B cell (primary cell): ENCODE measurements around the gene SPAAR. TPM values are rescaled to one million over a fixed set of nuclear protein-coding genes. Genes with fewer than 3 reads are reported as not detected.

Source experiments
- ATAC-seq: fragments of 200-7000 bp; cut with Tn5 transposase; one replicate; pipeline ENCODE4 v1.10.0; 2021; ENCODE audit warnings: low read depth, mild to moderate bottlenecking, moderate number of reproducible peaks, moderate library complexity
- CTCF ChIA-PET: fragments of 350-600 bp; sonication (Branson Sonifier 250); formaldehyde crosslinking; loops from one replicate; lab custom pipeline; 2021; ENCODE audit warnings: antibody characterized with exemption, inconsistent platforms; lab: Charles Lee
- POLR2A ChIA-PET: fragments of 350-600 bp; sonication (Branson Sonifier 250); formaldehyde crosslinking; loops from one replicate; lab custom pipeline; 2021; ENCODE audit warnings: antibody characterized with exemption; lab: Charles Lee
- DNase-seq: peaks from one replicate; pipeline ENCODE4 v3.0.0; 2013
- H2AFZ ChIP-seq: 2 replicates; pipeline ENCODE4 v1.6.1; 2012; ENCODE audit warnings: mild to moderate bottlenecking, low read depth, low read length; ENCODE audit not compliant: insufficient read depth, poor library complexity, severe bottlenecking
- H3K27ac ChIP-seq, 2 donors: 1 replicate in 1 of 2; 2 replicates in 1 of 2; pipeline ENCODE4 v1.5.1; 2012 to 2013; ENCODE audit warnings: low read length in 2 of 2, mild to moderate bottlenecking in 2 of 2, moderate library complexity in 1 of 2
- H3K27me3 ChIP-seq, 4 experiments: fragments of 200-600 bp in 1 of 4; sonication (generic) in 1 of 4; replicated peaks in 1 of 4; 1 replicate in 2 of 4; 2 replicates in 2 of 4; pipeline versions ENCODE4 v1.6.1 to v1.7.0; 2013 to 2016; ENCODE audit warnings: low read length in 3 of 4, mild to moderate bottlenecking in 2 of 4, mixed read lengths in 1 of 4, moderate library complexity in 1 of 4; ENCODE audit not compliant: insufficient read depth in 4 of 4, control insufficient read depth in 3 of 4; ENCODE audit errors: control extremely low read depth in 1 of 4
- H3K36me3 ChIP-seq, 2 experiments: replicated peaks in 1 of 2; 1 replicate in 1 of 2; 2 replicates in 1 of 2; pipeline versions ENCODE4 v1.6.1 to v1.7.1; 2013; ENCODE audit warnings: low read length in 1 of 2; ENCODE audit not compliant: insufficient read depth in 2 of 2, control insufficient read depth in 1 of 2; ENCODE audit errors: control extremely low read depth in 1 of 2, extremely low read depth in 1 of 2
- H3K4me1 ChIP-seq, 2 donors: fragments of 200-600 bp in 1 of 2; sonication (generic) in 1 of 2; 1 replicate in 1 of 2; 2 replicates in 1 of 2; pipeline versions ENCODE4 v1.5.1 to v1.6.1; 2013 to 2017; ENCODE audit warnings: low read length in 2 of 2; ENCODE audit not compliant: control insufficient read depth in 2 of 2, insufficient read depth in 2 of 2
- H3K4me2 ChIP-seq: replicated peaks from 2 replicates; pipeline ENCODE3; 2012; ENCODE audit warnings: mild to moderate bottlenecking, low read depth, low read length; ENCODE audit not compliant: poor library complexity, severe bottlenecking
- H3K4me3 ChIP-seq, 5 experiments: fragments of 200-600 bp in 1 of 5; sonication (generic) in 1 of 5; 1 replicate in 3 of 5; 2 replicates in 2 of 5; pipeline versions ENCODE4 v1.5.1 to v1.7.0; 2011 to 2016; ENCODE audit warnings: low read length in 4 of 5, mild to moderate bottlenecking in 4 of 5, low read depth in 2 of 5, control low read depth in 1 of 5, moderate library complexity in 1 of 5; ENCODE audit not compliant: insufficient read depth in 1 of 5; ENCODE audit errors: control extremely low read depth in 1 of 5, extremely low read depth in 1 of 5
- H3K79me2 ChIP-seq: fragments of 200-600 bp; sonication (generic); one replicate; pipeline ENCODE4 v1.6.0; 2016; ENCODE audit warnings: low read length; ENCODE audit not compliant: control insufficient read depth, insufficient read depth
- H3K9ac ChIP-seq: fragments of 200-600 bp; sonication (generic); 2 replicates; pipeline ENCODE4 v1.6.1; 2017; ENCODE audit warnings: mild to moderate bottlenecking, low read length, moderate library complexity
- H3K9me3 ChIP-seq, 3 donors: one replicate each; pipeline versions ENCODE4 v1.6.1 to v1.7.1; 2013; ENCODE audit warnings: low read length in 2 of 3; ENCODE audit not compliant: control insufficient read depth in 2 of 3, insufficient read depth in 1 of 3; ENCODE audit errors: control extremely low read depth in 1 of 3
- H4K20me1 ChIP-seq: 2 replicates; pipeline ENCODE4 v1.6.0; 2012; ENCODE audit warnings: mild to moderate bottlenecking, low read length; ENCODE audit not compliant: insufficient read depth, control insufficient read depth, poor library complexity, severe bottlenecking
- H3K27ac Mint-ChIP-seq: one replicate; pipeline ENCODE4 v1.8.0; 2021; ENCODE audit warnings: mixed read lengths
- H3K27me3 Mint-ChIP-seq: one replicate; pipeline ENCODE4 v1.8.0; 2021; ENCODE audit warnings: mixed read lengths
- H3K4me1 Mint-ChIP-seq: one replicate; pipeline ENCODE4 v1.8.0; 2021; ENCODE audit warnings: mixed read lengths
- H3K4me3 Mint-ChIP-seq: one replicate; pipeline ENCODE4 v1.8.0; 2021; ENCODE audit warnings: mixed read lengths
- H3K9me3 Mint-ChIP-seq: one replicate; pipeline ENCODE4 v1.8.0; 2022; ENCODE audit warnings: mixed read lengths; ENCODE audit not compliant: insufficient read depth
- CTCF ChIP-seq: fragments of 200-600 bp; IDR thresholded peaks from one replicate; pipeline ENCODE4 v1.8.0; 2022; ENCODE audit warnings: antibody characterized with exemption, mild to moderate bottlenecking
- EZH2 ChIP-seq: IDR thresholded peaks from 2 replicates; pipeline ENCODE4 v1.6.1; 2012; ENCODE audit warnings: borderline replicate concordance, low read depth, mild to moderate bottlenecking, moderate library complexity, low read length; ENCODE audit not compliant: insufficient read depth, poor library complexity, severe bottlenecking
- WGBS: methylation state at CpG from one replicate; pipeline ENCODE4 v1.1.5; 2013; ENCODE audit warnings: missing lambda C conversion rate; ENCODE audit not compliant: insufficient coverage; 5-methylcytosine and 5-hydroxymethylcytosine counted together
- intact Hi-C: fragments of 100-400 bp; cut with micrococcal nuclease; formaldehyde crosslinking; loops from one replicate; pipeline ENCODE4 v1.10.0; 2022
- polyA plus RNA-seq: library from polyadenylated mRNA; depleted of rRNA; stranded (reverse); fragments of >200 nt; gene quantifications from 2 replicates; pipeline ENCODE4 v1.2.3, GENCODE V29; 2012
- total RNA-seq, 2 donors: library from RNA; stranded (reverse); fragments of 120-200 nt in 1 of 2; gene quantifications; 1 replicate in 1 of 2; 2 replicates in 1 of 2; pipeline versions ENCODE4 v1.2.3 to v1.2.4, GENCODE V29; 2013 to 2022

Gene SPAAR
- total and polyA plus RNA-seq, 2 donors (not counting 1 experiment from before 2014, with no cell fraction given), result not detected

- no peaks in the 10 kb centered on the region for H3K4me1 ChIP-seq
- H3K4me2 ChIP-seq, result no peak overlapping the region
- intact Hi-C loops, result no loop called here
- H3K4me3 ChIP-seq, result no peak overlapping the region
- DNase-seq (no peak), ATAC-seq (no peak)
- no peaks in the 10 kb centered on the region for H3K9me3 ChIP-seq
- 57% methylated on average over 1 of the region's 3 CpGs for WGBS
- H3K9ac ChIP-seq, result no peak overlapping the region
- H3K27me3 ChIP-seq, result peaks cover 0 to 7% (median 0%) of the 10 kb centered on the region in 4 experiments
- no peaks in the 10 kb centered on the region for H3K36me3 ChIP-seq
- Mint-ChIP-seq H3K27me3 (peaks cover 30% of the 10 kb centered on the region), H3K9me3 (no peaks in the 10 kb centered on the region), H3K4me3 (no peak overlapping the region), H3K4me1 (no peaks in the 10 kb centered on the region), H3K27ac (no peak overlapping the region)
- H3K27ac ChIP-seq, result no peak overlapping the region
- H2AFZ ChIP-seq, result no peak overlapping the region
- H3K79me2 ChIP-seq, result no peaks in the 10 kb centered on the region
- no peaks in the 10 kb centered on the region for H4K20me1 ChIP-seq
- POLR2A ChIA-PET, result no interaction called here
- TF ChIP-seq CTCF (no peak), EZH2 (no peak)
- CTCF ChIA-PET, result interaction anchor here (1.3 to 2.9 kb wide), 6 partner anchors 14 to 206 kb away, joined by 3 to 14 read pairs (median 4); no protein-coding TSS in a partner anchor
These were observed 50.9 kb downstream of the SPAAR start for GRCh38 chr9:35960039-35960655.

Other genes with a start within 250 kb of the SPAAR start
- 0.53 and 0.62 TPM in 2 replicates for gene ARHGEF39, start 244.3 kb upstream of the SPAAR start, total RNA-seq
- gene ARHGEF39, start 244.3 kb upstream of the SPAAR start, polyA plus RNA-seq, result 0.35 and 0.40 TPM in 2 replicates
- gene CA9, start 235.6 kb upstream of the SPAAR start, total RNA-seq, result not detected in 2 replicates
- gene CA9, start 235.6 kb upstream of the SPAAR start, polyA plus RNA-seq, result not detected in 2 replicates
- 6.0 and 6.3 TPM in 2 replicates for gene TPM2, start 219.6 kb upstream of the SPAAR start, total RNA-seq
- 2.4 and 9.8 TPM in 2 replicates for gene TPM2, start 219.6 kb upstream of the SPAAR start, polyA plus RNA-seq
- 272 and 280 TPM in 2 replicates for gene TLN1, start 177.3 kb upstream of the SPAAR start, total RNA-seq
- 97.2 and 102 TPM in 2 replicates for gene TLN1, start 177.3 kb upstream of the SPAAR start, polyA plus RNA-seq
- gene CREB3, start 176.8 kb upstream of the SPAAR start, total RNA-seq, result 18.1 and 20.7 TPM in 2 replicates
- 12.3 and 14.2 TPM in 2 replicates for gene CREB3, start 176.8 kb upstream of the SPAAR start, polyA plus RNA-seq
- 137 and 158 TPM in 2 replicates for gene GBA2, start 160.3 kb upstream of the SPAAR start, total RNA-seq
- 110 and 114 TPM in 2 replicates for gene GBA2, start 160.3 kb upstream of the SPAAR start, polyA plus RNA-seq
- 42.3 and 44.3 TPM in 2 replicates for gene RGP1, start 160.2 kb upstream of the SPAAR start, total RNA-seq
- 11.4 and 17.6 TPM in 2 replicates for gene RGP1, start 160.2 kb upstream of the SPAAR start, polyA plus RNA-seq
- 3.9 TPM in 2 replicates for gene MSMP, start 155.2 kb upstream of the SPAAR start, total RNA-seq
- 1.6 and 2.3 TPM in 2 replicates for gene MSMP, start 155.2 kb upstream of the SPAAR start, polyA plus RNA-seq
- 4.9 and 8.0 TPM in 2 replicates for gene NPR2, start 117.9 kb upstream of the SPAAR start, total RNA-seq
- 7.6 and 9.2 TPM in 2 replicates for gene NPR2, start 117.9 kb upstream of the SPAAR start, polyA plus RNA-seq
- gene SPAG8, start 97.2 kb upstream of the SPAAR start, total RNA-seq, result 5.4 and 5.6 TPM in 2 replicates
- gene SPAG8, start 97.2 kb upstream of the SPAAR start, polyA plus RNA-seq, result 1.6 and 2.0 TPM in 2 replicates
- gene HINT2, start 94.4 kb upstream of the SPAAR start, total RNA-seq, result 29.7 and 31.9 TPM in 2 replicates
- 20.5 and 33.6 TPM in 2 replicates for gene HINT2, start 94.4 kb upstream of the SPAAR start, polyA plus RNA-seq
- gene FAM221B, start 80.8 kb upstream of the SPAAR start, total RNA-seq, result not detected in 2 replicates
- not detected in 2 replicates for gene FAM221B, start 80.8 kb upstream of the SPAAR start, polyA plus RNA-seq
- 13.6 and 14.5 TPM in 2 replicates for gene TMEM8B, start 80.3 kb upstream of the SPAAR start, total RNA-seq
- 10.5 and 12.2 TPM in 2 replicates for gene TMEM8B, start 80.3 kb upstream of the SPAAR start, polyA plus RNA-seq
- gene OR13J1, start 39.1 kb upstream of the SPAAR start, total RNA-seq, result not detected in 2 replicates
- gene OR13J1, start 39.1 kb upstream of the SPAAR start, polyA plus RNA-seq, result not detected in 2 replicates
- gene HRCT1, start 3.3 kb upstream of the SPAAR start, total RNA-seq, result not detected in 2 replicates
- gene HRCT1, start 3.3 kb upstream of the SPAAR start, polyA plus RNA-seq, result not detected in 2 replicates
- not detected in 2 replicates for gene OR2S2, start 48.7 kb downstream of the SPAAR start, total RNA-seq
- 0.17 TPM in 1 of 2 replicates, not detected in the other for gene OR2S2, start 48.7 kb downstream of the SPAAR start, polyA plus RNA-seq
- 7.7 and 7.9 TPM in 2 replicates for gene RECK, start 127.4 kb downstream of the SPAAR start, total RNA-seq
- 4.9 and 5.6 TPM in 2 replicates for gene RECK, start 127.4 kb downstream of the SPAAR start, polyA plus RNA-seq
- 13.7 and 15.2 TPM in 2 replicates for gene GLIPR2, start 227.2 kb downstream of the SPAAR start, total RNA-seq
- 14.6 and 17.5 TPM in 2 replicates for gene GLIPR2, start 227.2 kb downstream of the SPAAR start, polyA plus RNA-seq